HG03159 (cell line): ENCODE measurements around the gene ZNF17.
"Not testable (repeated sequence)": the region's sequence is repeated elsewhere in the genome, so short reads cannot be mapped to it uniquely, and the experiment has no call there.

ENCODE experiments used
- ATAC-seq: cut with Tn5 transposase; IDR thresholded peaks from one replicate; pipeline ENCODE4 v1.9.1; 2021; ENCODE audit warnings: mild to moderate bottlenecking, moderate library complexity; ENCODE audit not compliant: unreplicated experiment

Gene ZNF17

GRCh38 chr19:57410877-57411671, at the start of gene ZNF17:
Gene ZNF17 (plus strand): TSS chr19:57411161. CDS start chr19:57413616, 2,455 bp downstream.
- ATAC-seq: peak; percentile 99

GRCh38 chr19:57362419-57362818, 48.5 kb upstream of the ZNF17 start:
- ATAC-seq: no peak

DNA sequence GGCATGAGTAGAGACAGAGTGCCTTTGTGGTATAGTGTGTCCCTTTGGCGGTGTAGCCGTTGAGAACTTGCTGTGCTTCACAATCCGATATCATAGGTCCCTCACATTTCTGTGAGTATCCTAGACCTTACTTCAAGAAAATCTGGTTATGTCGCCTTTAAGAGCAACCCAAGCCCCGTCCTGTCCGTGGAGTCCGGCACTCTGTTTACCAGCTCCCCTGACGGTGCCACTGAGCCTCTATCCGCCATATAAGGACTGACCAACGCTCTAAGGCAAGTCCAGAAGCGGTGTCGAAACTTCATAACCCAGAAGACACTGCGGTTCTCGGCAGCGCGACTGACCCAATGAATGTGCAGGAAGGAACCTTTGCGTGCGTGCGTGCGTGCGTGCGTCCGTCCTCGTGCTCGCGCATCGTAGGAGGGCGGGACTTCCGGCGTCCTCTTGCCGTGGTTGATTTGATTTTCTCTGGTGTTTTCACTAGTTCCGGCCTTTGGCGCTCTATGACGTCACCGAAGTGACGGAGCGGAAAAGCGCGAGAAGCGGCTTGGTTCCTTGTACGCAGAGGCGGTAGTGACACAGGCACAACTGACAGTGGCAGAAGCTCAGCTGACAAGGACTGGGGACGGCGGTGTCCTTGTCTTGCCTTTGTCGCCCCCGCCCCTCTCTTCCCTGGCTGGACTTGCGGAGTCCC, 47.8 kb upstream of the ZNF17 start, which contains the start of the genes TRAPPC2B and ZNF547:
Gene TRAPPC2B (plus strand): TSS at position 555 of the 691 bp plus-strand sequence. CDS start 1,283 bp downstream, outside the sequence.
Gene ZNF547 (plus strand): TSS at position 555 of the 691 bp plus-strand sequence. CDS start 5,005 bp downstream, outside the sequence.
- peak; percentile 94 for ATAC-seq

- no peak for ATAC-seq
Measured at GRCh38 chr19:57363688-57364181, 47.2 kb upstream of the ZNF17 start.

DNA sequence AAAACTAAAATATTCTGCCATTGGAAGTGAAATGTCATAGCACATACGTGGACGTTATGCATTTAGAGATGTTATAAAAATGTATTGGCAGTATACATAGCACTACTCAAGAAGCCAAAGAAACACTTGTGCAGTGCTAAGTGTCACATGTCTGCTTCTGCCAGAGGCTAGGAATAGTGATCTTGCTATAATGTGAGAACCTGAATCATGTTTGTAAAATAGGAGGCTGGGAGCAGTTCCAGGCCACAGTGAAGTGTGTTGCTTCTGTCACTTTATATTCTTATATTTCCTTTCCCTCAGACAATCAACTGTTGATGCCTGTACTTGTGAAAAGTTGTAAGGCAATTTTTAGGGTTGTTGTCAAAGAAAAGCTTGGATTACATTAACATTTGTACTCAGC, 44.2 kb upstream of the ZNF17 start:
- no peak for ATAC-seq

GRCh38 chr19:57374179-57374578, 36.8 kb upstream of the ZNF17 start:
- ATAC-seq: no peak

GRCh38 chr19:57374647-57375046, 36.3 kb upstream of the ZNF17 start:
- not testable (repeated sequence) for ATAC-seq

- ATAC-seq: no peak
Measured at GRCh38 chr19:57376151-57376550, 34.8 kb upstream of the ZNF17 start.

DNA sequence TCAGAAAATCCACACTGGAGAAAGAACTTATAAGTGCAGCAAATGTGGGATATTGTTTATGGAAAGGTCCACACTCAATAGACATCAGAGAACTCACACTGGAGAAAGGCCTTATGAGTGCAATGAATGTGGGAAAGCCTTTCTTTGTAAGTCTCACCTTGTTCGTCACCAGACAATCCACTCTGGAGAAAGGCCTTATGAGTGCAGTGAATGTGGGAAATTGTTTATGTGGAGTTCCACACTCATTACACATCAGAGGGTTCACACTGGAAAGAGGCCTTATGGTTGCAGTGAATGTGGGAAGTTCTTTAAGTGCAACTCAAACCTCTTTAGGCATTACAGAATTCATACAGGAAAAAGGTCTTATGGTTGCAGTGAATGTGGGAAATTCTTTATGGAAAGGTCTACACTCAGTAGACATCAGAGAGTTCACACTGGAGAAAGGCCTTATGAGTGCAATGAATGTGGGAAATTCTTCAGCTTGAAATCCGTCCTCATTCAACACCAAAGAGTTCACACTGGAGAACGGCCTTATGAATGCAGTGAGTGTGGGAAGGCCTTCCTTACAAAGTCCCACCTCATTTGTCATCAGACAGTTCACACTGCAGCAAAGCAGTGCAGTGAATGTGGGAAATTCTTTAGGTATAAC, 33.3 kb upstream of the ZNF17 start:
- no peak for ATAC-seq

GRCh38 chr19:57380923-57381322, 30.0 kb upstream of the ZNF17 start:
- no peak for ATAC-seq

DNA sequence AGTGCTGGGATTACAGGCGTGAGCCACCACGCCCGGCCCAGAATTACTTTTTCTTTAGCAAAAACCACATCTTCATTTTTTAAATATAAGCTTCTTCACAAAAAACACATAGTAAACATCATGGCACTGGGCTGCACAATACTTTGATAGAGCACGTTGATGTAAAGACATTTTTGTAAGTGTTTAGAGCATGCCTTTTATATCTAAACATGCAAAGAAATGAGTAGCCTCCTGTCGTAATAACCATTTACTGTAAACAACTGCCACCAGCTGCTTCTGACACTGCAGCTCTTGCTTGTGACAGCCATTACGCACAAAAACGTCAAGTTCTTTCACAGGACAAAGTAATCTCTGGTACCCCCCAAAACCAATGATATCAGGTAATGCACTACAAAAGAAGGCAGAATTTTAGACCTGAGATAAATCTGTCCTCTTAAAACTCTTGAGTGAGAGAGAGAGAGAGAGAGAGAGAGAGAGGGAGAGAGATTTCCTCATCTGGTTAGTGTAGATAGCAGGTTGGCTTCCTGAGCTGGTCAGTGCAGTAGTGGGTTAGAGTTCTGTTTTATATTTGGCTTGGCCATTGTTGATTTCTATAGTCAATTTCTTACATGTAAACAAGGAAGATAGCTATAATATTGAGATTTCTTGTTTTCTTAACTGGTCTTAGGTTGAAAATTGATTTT, 28.0 kb upstream of the ZNF17 start:
- no peak for ATAC-seq

DNA sequence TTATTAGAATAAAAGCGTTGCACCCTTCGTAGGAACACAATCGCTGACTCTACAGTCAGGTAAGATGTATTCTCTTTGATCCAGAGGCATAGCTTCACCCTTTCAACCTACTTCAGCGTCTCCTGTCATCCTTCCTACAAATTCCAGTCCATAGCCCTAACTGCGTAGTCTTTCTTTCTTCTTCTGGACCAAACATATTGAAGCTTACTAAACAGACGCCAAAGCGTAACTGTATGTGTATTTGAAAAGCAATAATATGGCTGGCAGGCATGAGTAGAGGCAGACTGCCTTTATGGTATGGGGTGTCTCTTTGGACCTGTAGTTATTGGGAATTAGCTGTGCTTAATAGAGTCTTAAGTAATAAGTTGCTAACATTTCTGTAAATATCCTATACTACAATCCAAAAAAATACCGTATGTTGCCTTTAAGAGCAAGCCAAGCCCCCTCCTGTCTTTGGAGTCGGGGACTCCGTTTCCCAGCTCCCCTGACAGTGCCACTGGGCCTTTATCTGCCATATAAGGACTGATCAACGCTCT, 21.7 kb upstream of the ZNF17 start:
- ATAC-seq: peak; percentile 9

GRCh38 chr19:57389730-57390598, 21.0 kb upstream of the ZNF17 start, which contains the start of gene ZNF548:
Gene ZNF548 (plus strand): TSS chr19:57389854. CDS start chr19:57390100, 246 bp downstream.
- ATAC-seq: peak; percentile 99

DNA sequence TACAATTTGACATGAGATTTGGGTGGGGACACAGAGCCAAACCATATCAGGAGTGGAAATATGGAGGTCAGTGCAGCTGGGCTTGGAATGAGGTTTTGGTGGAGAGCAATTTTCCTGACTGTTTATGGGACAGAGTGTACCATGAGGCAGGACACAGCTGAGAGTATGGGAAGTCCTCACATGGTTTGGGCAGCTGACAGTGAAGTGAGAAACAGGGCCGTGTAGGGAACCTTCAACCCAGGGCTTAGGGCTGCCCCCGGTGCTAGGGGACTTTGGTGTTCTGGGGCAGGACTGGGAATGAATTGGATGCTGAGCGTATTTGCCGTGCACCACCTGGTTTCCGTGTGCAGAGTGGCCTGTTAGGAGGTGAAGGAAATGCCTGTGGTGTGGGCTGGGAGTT, 15.3 kb upstream of the ZNF17 start:
- ATAC-seq: no peak

- ATAC-seq: no peak
Measured at GRCh38 chr19:57398868-57399267, 12.1 kb upstream of the ZNF17 start.

DNA sequence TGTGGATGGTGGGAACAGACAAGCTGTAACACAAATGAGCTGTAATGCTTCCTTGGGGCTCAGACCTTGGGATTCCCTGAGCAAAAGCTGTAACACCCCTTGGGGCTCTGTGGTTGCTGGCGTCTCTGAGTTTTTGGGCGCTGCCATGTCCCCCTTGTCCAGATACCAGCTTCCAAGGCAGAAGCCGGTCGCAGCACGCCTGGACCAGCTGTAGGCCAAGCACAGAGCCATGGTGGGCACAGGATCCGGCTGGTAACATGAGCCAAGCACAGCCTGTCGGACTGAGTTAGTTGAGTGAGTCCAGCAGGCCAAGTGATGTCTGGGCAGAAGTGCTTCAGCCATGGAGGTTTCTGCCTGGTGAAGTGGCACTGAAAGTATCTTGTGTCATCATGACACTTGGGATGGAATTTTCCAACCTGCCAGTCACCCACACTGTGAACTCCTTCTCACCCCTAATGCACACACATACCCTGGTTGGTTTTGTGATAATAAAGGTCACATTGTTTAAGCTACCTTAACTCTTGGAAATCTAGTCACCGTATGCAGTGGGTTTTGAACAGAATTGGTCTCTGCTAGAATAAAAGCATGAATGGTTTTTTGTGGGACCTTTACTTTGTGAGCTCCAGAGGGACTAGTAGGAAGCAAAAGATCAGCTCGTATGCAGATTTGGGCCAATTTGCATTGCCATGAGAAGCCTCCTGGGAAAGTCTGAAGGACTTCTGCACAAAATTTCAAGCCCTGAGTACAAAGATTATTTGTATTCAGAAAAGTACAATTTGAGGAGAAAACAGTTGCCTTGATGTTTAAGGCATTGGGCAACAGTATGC, 7.0 kb upstream of the ZNF17 start:
- no peak for ATAC-seq

- no peak for ATAC-seq
Measured at GRCh38 chr19:57406516-57407123, 4.3 kb upstream of the ZNF17 start.

DNA sequence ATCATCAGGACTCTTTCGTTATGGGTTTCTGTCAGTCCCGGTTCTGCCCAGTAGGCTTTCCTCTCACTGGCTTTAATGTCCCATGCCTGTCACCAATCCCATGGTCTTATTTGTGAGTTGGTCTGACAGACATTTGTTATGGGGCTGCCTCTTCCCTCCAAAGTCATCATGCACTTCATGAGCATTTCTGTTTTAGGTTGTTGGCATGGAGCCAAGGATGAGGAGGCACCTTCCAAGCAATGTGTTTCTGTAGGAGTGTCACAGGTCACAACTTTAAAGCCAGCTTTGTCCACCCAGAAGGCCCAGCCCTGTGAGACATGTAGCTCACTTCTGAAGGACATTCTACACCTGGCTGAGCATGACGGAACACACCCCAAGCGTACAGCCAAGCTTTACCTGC, 8.5 kb downstream of the ZNF17 start:
- no peak for ATAC-seq
